ENCODE data around the gene GPC3. TPM values are rescaled to one million over a fixed set of nuclear protein-coding genes. Genes with fewer than 3 reads are reported as not detected.

Gene GPC3
- total RNA-seq, 4 donors from 2014 or later: 3.3 to 172 (median 21.2) TPM

DNA sequence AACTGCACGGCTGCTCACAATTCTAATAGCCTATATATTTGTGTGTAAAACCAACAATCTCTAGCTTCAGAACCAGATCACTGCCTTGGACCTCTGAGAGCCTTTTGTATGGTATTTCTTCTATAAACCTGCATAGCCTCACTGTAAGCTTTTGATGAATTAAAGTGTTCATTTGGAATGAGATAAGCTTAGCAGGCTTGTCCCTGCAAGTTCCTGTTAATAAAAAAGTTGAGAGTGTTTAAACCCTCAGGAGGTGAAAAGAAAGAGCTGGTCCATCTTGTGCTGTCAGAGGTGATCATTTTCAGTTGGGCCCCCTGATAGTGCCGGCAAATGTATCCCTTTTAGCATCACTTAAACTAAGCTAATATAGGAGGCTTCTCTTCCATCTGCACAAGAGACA, 191.8 kb downstream of the GPC3 start:
- intact Hi-C loops (cut with DNase I; ENCODE audit: low total_unique reads): no loop called here
- H3K9me3 ChIP-seq: no peaks in the 10 kb centered on the region
- no peaks in the 10 kb centered on the region for H3K27me3 ChIP-seq
- H3K4me1 ChIP-seq: no peaks in the 10 kb centered on the region
- no peaks in the 10 kb centered on the region for H3K36me3 ChIP-seq
- no peak overlapping the region for H3K4me3 ChIP-seq
- no peak for DNase-seq
- H3K27ac ChIP-seq: no peak overlapping the region
- TF ChIP-seq POLR2A (IDR thresholded peaks at IDR 0.05): no peak
- TF ChIP-seq, protein P1, sequence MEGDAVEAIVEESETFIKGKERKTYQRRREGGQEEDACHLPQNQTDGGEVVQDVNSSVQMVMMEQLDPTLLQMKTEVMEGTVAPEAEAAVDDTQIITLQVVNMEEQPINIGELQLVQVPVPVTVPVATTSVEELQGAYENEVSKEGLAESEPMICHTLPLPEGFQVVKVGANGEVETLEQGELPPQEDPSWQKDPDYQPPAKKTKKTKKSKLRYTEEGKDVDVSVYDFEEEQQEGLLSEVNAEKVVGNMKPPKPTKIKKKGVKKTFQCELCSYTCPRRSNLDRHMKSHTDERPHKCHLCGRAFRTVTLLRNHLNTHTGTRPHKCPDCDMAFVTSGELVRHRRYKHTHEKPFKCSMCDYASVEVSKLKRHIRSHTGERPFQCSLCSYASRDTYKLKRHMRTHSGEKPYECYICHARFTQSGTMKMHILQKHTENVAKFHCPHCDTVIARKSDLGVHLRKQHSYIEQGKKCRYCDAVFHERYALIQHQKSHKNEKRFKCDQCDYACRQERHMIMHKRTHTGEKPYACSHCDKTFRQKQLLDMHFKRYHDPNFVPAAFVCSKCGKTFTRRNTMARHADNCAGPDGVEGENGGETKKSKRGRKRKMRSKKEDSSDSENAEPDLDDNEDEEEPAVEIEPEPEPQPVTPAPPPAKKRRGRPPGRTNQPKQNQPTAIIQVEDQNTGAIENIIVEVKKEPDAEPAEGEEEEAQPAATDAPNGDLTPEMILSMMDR (IDR thresholded peaks at IDR 0.05): no peak

DNA sequence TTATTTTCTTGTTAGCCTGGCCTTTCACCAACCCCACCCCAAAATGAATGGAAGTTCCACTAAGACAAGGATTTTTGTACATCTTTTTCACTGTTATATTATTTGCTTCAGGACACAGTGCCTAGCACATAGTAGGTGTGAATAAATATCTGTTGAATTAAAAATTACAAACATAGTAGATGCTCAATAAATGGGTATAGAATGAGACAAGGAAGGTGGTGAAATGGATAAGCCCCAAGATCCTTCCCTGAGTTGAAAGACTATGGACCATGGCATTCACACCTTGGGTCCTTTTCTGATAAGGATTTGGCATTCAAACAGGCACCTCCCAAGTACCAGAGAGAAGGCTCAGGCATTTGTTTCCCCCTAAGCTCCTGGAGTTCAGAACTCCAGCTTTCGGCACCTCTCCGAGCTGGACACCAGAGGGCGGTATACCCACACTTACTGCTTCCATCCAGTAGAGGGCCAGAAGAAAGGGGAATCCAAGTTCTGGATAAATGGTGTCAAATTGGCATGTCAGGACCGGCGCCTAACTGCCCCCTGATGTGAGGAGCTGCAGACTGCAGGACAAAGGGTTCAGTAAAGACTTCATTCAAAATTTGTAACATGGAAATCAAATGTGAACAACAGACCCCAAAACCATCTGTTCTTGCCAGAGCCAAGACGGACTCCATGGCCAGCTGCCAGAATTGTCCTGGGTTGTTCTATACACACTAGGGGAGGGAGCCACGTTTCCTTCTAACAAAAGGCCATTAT, 193.0 kb downstream of the GPC3 start:
- no peak for TF ChIP-seq POLR2A (IDR thresholded peaks at IDR 0.05)
- TF ChIP-seq, protein P1 (IDR thresholded peaks at IDR 0.05): peak; percentile 68 to 84 (median 75)
- intact Hi-C loops (cut with DNase I; ENCODE audit: low total_unique reads): no loop called here
- no peaks in the 10 kb centered on the region for H3K36me3 ChIP-seq

DNA sequence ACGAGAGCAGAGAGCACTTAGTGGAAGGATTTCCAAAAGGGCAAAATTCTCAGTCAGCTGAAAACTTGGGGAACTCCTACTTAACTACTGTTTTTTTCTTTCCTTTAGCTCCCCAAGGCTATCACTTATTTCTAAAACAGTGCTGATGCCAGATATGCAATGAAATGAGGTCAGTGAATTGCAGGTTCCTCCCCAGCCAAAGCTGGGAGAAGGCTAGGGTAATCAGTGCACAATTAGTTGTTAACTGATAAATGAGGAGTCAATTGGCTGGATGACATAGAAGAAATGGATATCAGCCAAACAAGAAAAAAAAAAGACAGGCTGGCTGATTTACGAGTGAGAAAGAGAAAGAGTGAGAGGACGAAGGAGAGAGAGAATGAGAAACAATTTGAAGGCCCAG, 195.6 kb downstream of the GPC3 start:
- intact Hi-C loops (cut with DNase I; ENCODE audit: low total_unique reads): no loop called here

More for the DNA sequence above, 193.0 kb downstream of the GPC3 start:
- H3K4me3 ChIP-seq: no peak overlapping the region
- no peaks in the 10 kb centered on the region for H3K27me3 ChIP-seq
- H3K27ac ChIP-seq: no peak overlapping the region
- H3K9me3 ChIP-seq: no peaks in the 10 kb centered on the region
- peak; percentile 53 to 57 for DNase-seq
- no peaks in the 10 kb centered on the region for H3K4me1 ChIP-seq

DNA sequence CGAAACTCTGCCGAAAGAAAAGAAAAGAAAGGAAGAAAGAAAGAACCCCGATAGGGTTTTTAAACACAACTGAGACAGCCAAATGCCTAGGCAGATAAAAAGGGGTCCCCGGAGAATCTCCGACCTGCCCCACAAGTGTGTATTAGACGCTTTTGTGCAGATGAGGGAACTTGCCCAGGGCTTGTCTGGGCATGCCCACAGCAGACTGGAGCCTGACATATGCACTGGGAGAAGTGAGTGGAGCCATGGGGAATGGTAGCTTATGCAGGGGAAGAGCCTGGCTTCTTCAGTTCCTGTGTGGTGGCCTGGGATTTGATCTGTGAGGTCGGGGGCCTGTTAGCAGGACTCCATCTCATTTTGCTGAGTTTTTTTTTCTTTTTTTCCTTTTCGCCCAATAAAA, 199.0 kb downstream of the GPC3 start:
- Histone ChIP-seq H3K27me3 (no peaks in the 10 kb centered on the region), H3K36me3 (no peaks in the 10 kb centered on the region), H3K4me3 (no peak overlapping the region), H3K27ac (no peak overlapping the region), H3K9me3 (no peaks in the 10 kb centered on the region), H3K4me1 (no peaks in the 10 kb centered on the region)
- TF ChIP-seq POLR2A (IDR thresholded peaks at IDR 0.05): no peak
- TF ChIP-seq, protein P1 (IDR thresholded peaks at IDR 0.05): no peak
- intact Hi-C loops (cut with DNase I; ENCODE audit: low total_unique reads): no loop called here
- DNase-seq: no peak

More for the DNA sequence above, 195.6 kb downstream of the GPC3 start:
- Histone ChIP-seq H3K36me3 (no peaks in the 10 kb centered on the region), H3K4me3 (no peak overlapping the region), H3K4me1 (no peaks in the 10 kb centered on the region), H3K27me3 (no peaks in the 10 kb centered on the region), H3K9me3 (no peaks in the 10 kb centered on the region), H3K27ac (no peak overlapping the region)
- DNase-seq: no peak
- TF ChIP-seq POLR2A (IDR thresholded peaks at IDR 0.05): no peak
- TF ChIP-seq, protein P1 (IDR thresholded peaks at IDR 0.05): no peak

DNA sequence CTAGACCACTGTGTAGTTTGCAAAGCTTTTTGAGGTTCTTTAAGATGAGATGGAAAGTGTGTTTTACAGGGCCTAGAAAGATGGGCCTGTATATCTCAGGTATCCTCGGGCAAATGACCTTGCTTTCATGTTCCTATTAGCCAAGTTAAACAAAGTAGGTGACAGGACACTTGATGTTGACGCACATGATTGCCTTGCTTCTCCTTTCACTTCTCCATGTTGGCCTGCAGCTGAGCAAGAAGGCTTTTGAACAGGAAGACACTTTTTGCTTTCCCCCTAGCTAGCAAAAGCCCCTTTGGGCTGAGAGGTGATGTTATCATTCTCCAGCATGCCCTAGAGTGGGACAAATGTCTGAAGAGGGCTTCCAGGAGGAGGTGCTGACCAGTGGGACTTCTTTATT, 202.1 kb downstream of the GPC3 start:
- intact Hi-C loops (cut with DNase I; ENCODE audit: low total_unique reads): no loop called here
- no peaks in the 10 kb centered on the region for H3K27me3 ChIP-seq
- no peaks in the 10 kb centered on the region for H3K36me3 ChIP-seq
- H3K4me3 ChIP-seq: no peak overlapping the region
- H3K9me3 ChIP-seq: no peaks in the 10 kb centered on the region
- no peaks in the 10 kb centered on the region for H3K4me1 ChIP-seq
- no peak for DNase-seq
- no peak overlapping the region for H3K27ac ChIP-seq
- TF ChIP-seq POLR2A (IDR thresholded peaks at IDR 0.05): no peak
- TF ChIP-seq, protein P1 (IDR thresholded peaks at IDR 0.05): no peak
